Type B pancreatic cell (in vitro differentiated cells): ENCODE measurements around the gene PARP12. TPM values are rescaled to one million over a fixed set of nuclear protein-coding genes. Genes with fewer than 3 reads are reported as not detected.

Experiments used
- DNase-seq: peaks from one replicate; pipeline ENCODE4 v3.0.0; 2021; ENCODE audit warnings: mixed read lengths; ENCODE audit not compliant: unreplicated experiment; ENCODE audit errors: extremely low spot score
- H3K27ac Mint-ChIP-seq: 2 replicates; pipeline ENCODE4 v1.8.0; 2021; ENCODE audit warnings: mild to moderate bottlenecking, mixed read lengths
- H3K27me3 Mint-ChIP-seq: 2 replicates; pipeline ENCODE4 v1.8.0; 2021; ENCODE audit warnings: mixed read lengths
- H3K36me3 Mint-ChIP-seq: 2 replicates; pipeline ENCODE4 v1.8.0; 2021; ENCODE audit warnings: mixed read lengths
- H3K4me1 Mint-ChIP-seq: one replicate; pipeline ENCODE4 v1.8.0; 2021; ENCODE audit warnings: mixed read lengths; ENCODE audit not compliant: unreplicated experiment
- H3K4me3 Mint-ChIP-seq: 2 replicates; pipeline ENCODE4 v1.8.0; 2021; ENCODE audit warnings: mild to moderate bottlenecking, mixed read lengths
- H3K9me3 Mint-ChIP-seq: 2 replicates; pipeline ENCODE4 v1.8.0; 2021; ENCODE audit warnings: mixed read lengths
- CTCF ChIP-seq: fragments of 200-600 bp; sonication (generic); conservative IDR thresholded peaks from 2 replicates; pipeline ENCODE4 v1.5.0; 2021; ENCODE audit warnings: antibody characterized with exemption, mild to moderate bottlenecking
- total RNA-seq: library from RNA; stranded (reverse); gene quantifications from 2 replicates; pipeline ENCODE4 v1.2.1, GENCODE V29; 2021; ENCODE audit warnings: low replicate concordance

PARP12 gene
- total RNA-seq, 1 donor from 2014 or later: 11.9 TPM

- Mint-ChIP-seq H3K4me1 (peaks cover 8% of the 10 kb centered on the region), H3K4me3 (no peak overlapping the region), H3K9me3 (no peaks in the 10 kb centered on the region), H3K36me3 (peaks cover 3% of the 10 kb centered on the region), H3K27me3 (no peaks in the 10 kb centered on the region), H3K27ac (peak overlapping the region; percentile 33)
- peak; percentile 34 for DNase-seq
- TF ChIP-seq CTCF: no peak
These were observed 13.8 kb downstream of the PARP12 start for GRCh38 chr7:140048989-140049338.

GRCh38 chr7:140048138-140048537 lies 14.6 kb downstream of the PARP12 start:
- Mint-ChIP-seq H3K27ac (no peak overlapping the region), H3K4me1 (peaks cover 8% of the 10 kb centered on the region), H3K9me3 (no peaks in the 10 kb centered on the region), H3K4me3 (no peak overlapping the region), H3K36me3 (peaks cover 1% of the 10 kb centered on the region), H3K27me3 (no peaks in the 10 kb centered on the region)
- peak; percentile 25 for DNase-seq
- no peak for TF ChIP-seq CTCF

GRCh38 chr7:140047197-140047596 lies 15.6 kb downstream of the PARP12 start:
- H3K27me3 Mint-ChIP-seq: no peaks in the 10 kb centered on the region
- TF ChIP-seq CTCF: no peak
- no peaks in the 10 kb centered on the region for H3K9me3 Mint-ChIP-seq
- H3K4me1 Mint-ChIP-seq: peaks cover 8% of the 10 kb centered on the region
- H3K36me3 Mint-ChIP-seq: no peaks in the 10 kb centered on the region
- no peak overlapping the region for H3K27ac Mint-ChIP-seq
- no peak for DNase-seq
- H3K4me3 Mint-ChIP-seq: no peak overlapping the region

- TF ChIP-seq CTCF: no peak
- no peaks in the 10 kb centered on the region for H3K36me3 Mint-ChIP-seq
These were observed 17.1 kb downstream of the PARP12 start for GRCh38 chr7:140045697-140046096.

GRCh38 chr7:140044251-140044650 lies 18.5 kb downstream of the PARP12 start:
- no peak for DNase-seq
- no peaks in the 10 kb centered on the region for H3K27me3 Mint-ChIP-seq
- H3K9me3 Mint-ChIP-seq: no peaks in the 10 kb centered on the region
- peaks cover 15% of the 10 kb centered on the region for H3K4me1 Mint-ChIP-seq
- H3K36me3 Mint-ChIP-seq: peaks cover 5% of the 10 kb centered on the region
- H3K27ac Mint-ChIP-seq: no peak overlapping the region
- TF ChIP-seq CTCF: no peak
- no peak overlapping the region for H3K4me3 Mint-ChIP-seq

More at GRCh38 chr7:140045697-140046096, 17.1 kb downstream of the PARP12 start:
- H3K27ac Mint-ChIP-seq: no peak overlapping the region
- no peak overlapping the region for H3K4me3 Mint-ChIP-seq
- H3K4me1 Mint-ChIP-seq: peaks cover 15% of the 10 kb centered on the region
- H3K9me3 Mint-ChIP-seq: no peaks in the 10 kb centered on the region
- H3K27me3 Mint-ChIP-seq: no peaks in the 10 kb centered on the region
- no peak for DNase-seq

- DNase-seq: no peak
- H3K27me3 Mint-ChIP-seq: no peaks in the 10 kb centered on the region
- no peak overlapping the region for H3K4me3 Mint-ChIP-seq
- no peaks in the 10 kb centered on the region for H3K9me3 Mint-ChIP-seq
- H3K36me3 Mint-ChIP-seq: peaks cover 7% of the 10 kb centered on the region
- H3K4me1 Mint-ChIP-seq: peaks cover 19% of the 10 kb centered on the region
- TF ChIP-seq CTCF: no peak
- no peak overlapping the region for H3K27ac Mint-ChIP-seq
These were observed 20.4 kb downstream of the PARP12 start for GRCh38 chr7:140042386-140042670.
